NK-92 (cell line): ENCODE data around the gene OPCML.

Experiments used
- DNase-seq: peaks from one replicate; lab custom pipeline; 2025; ENCODE audit not compliant: unreplicated experiment; lab: John Stamatoyannopoulos, UW

OPCML gene

GRCh38 chr11:132459736-132460135, 1072.6 kb downstream of the OPCML start:
- DNase-seq = no peak

GRCh38 chr11:132457445-132457844, 1074.9 kb downstream of the OPCML start:
- DNase-seq = no peak

GRCh38 chr11:132456751-132457328, 1075.5 kb downstream of the OPCML start:
- no peak for DNase-seq

GRCh38 chr11:132455044-132455443, 1077.3 kb downstream of the OPCML start:
- DNase-seq = no peak

- no peak for DNase-seq
Measured at GRCh38 chr11:132453406-132453805, 1078.9 kb downstream of the OPCML start.

GRCh38 chr11:132452616-132453015, 1079.7 kb downstream of the OPCML start:
- no peak for DNase-seq

GRCh38 chr11:132451942-132452601, 1080.2 kb downstream of the OPCML start:
- DNase-seq = no peak

GRCh38 chr11:132450631-132451030, 1081.7 kb downstream of the OPCML start:
- DNase-seq = no peak

GRCh38 chr11:132448334-132448995, 1083.8 kb downstream of the OPCML start:
- DNase-seq = no peak

GRCh38 chr11:132447761-132448160, 1084.5 kb downstream of the OPCML start:
- DNase-seq = no peak

GRCh38 chr11:132445859-132446291, 1086.4 kb downstream of the OPCML start:
- no peak for DNase-seq

GRCh38 chr11:132444911-132445310, 1087.4 kb downstream of the OPCML start:
- no peak for DNase-seq

GRCh38 chr11:132439711-132440255, 1092.5 kb downstream of the OPCML start:
- no peak for DNase-seq

GRCh38 chr11:132438418-132438817, 1093.9 kb downstream of the OPCML start:
- DNase-seq = no peak

GRCh38 chr11:132430429-132431062, 1101.8 kb downstream of the OPCML start:
- DNase-seq = no peak

GRCh38 chr11:132429685-132430084, 1102.6 kb downstream of the OPCML start:
- no peak for DNase-seq

- DNase-seq = no peak
Measured at GRCh38 chr11:132427611-132428010, 1104.7 kb downstream of the OPCML start.

GRCh38 chr11:132424433-132424832, 1107.9 kb downstream of the OPCML start:
- no peak for DNase-seq

GRCh38 chr11:132423266-132423665, 1109.0 kb downstream of the OPCML start:
- DNase-seq = no peak

GRCh38 chr11:132422722-132423121, 1109.6 kb downstream of the OPCML start:
- no peak for DNase-seq

GRCh38 chr11:132421555-132421954, 1110.7 kb downstream of the OPCML start:
- no peak for DNase-seq

GRCh38 chr11:132414451-132414850, 1117.8 kb downstream of the OPCML start:
- no peak for DNase-seq
